HG03342 (cell line): ENCODE measurements around the gene STK17B.
A peak's percentile ranks its signal among the peaks of the same experiment; 100 is the strongest.
"Not testable (repeated sequence)": the region's sequence is repeated elsewhere in the genome, so short reads cannot be mapped to it uniquely, and the experiment has no call there.

Experiments used
- ATAC-seq: cut with Tn5 transposase; IDR thresholded peaks from one replicate; pipeline ENCODE4 v1.9.1; 2021; ENCODE audit warnings: mild to moderate bottlenecking, moderate library complexity; ENCODE audit not compliant: unreplicated experiment

The STK17B gene

GRCh38 chr2:196117214-196117705, 54.1 kb downstream of the STK17B start:
- ATAC-seq: no peak

GRCh38 chr2:196113061-196113974, 58.1 kb downstream of the STK17B start:
- ATAC-seq: no peak

- no peak for ATAC-seq
Observed at GRCh38 chr2:196112418-196113034, 58.9 kb downstream of the STK17B start.

- ATAC-seq: no peak
Observed at GRCh38 chr2:196108604-196109003, 62.8 kb downstream of the STK17B start.

- ATAC-seq: no peak
Observed at GRCh38 chr2:196105951-196106350, 65.4 kb downstream of the STK17B start.

GRCh38 chr2:196104066-196104465, 67.3 kb downstream of the STK17B start:
- no peak for ATAC-seq

- ATAC-seq: no peak
Observed at GRCh38 chr2:196103626-196104025, 67.8 kb downstream of the STK17B start.

- ATAC-seq: peak; percentile 97
Observed at GRCh38 chr2:196101325-196101991, 69.9 kb downstream of the STK17B start.

- no peak for ATAC-seq
Observed at GRCh38 chr2:196099916-196100315, 71.5 kb downstream of the STK17B start.

GRCh38 chr2:196097864-196098660, 73.3 kb downstream of the STK17B start:
- no peak for ATAC-seq

- no peak for ATAC-seq
Observed at GRCh38 chr2:196096982-196097745, 74.2 kb downstream of the STK17B start.

- no peak for ATAC-seq
Observed at GRCh38 chr2:196096264-196096663, 75.1 kb downstream of the STK17B start.

GRCh38 chr2:196089448-196089847, 81.9 kb downstream of the STK17B start:
- ATAC-seq: not testable (repeated sequence)

GRCh38 chr2:196088203-196088602, 83.2 kb downstream of the STK17B start:
- no peak for ATAC-seq

GRCh38 chr2:196086517-196087368, 84.6 kb downstream of the STK17B start:
- no peak for ATAC-seq

GRCh38 chr2:196083601-196084000, 87.8 kb downstream of the STK17B start:
- no peak for ATAC-seq
